ENCODE measurements around the gene SHF.

- no peak for TF ChIP-seq EZH2 (IDR thresholded peaks at IDR 0.05; ENCODE audit: borderline replicate concordance, insufficient read depth, low read depth, low read length, poor library complexity, severe bottlenecking)
- TF ChIP-seq CTCF (IDR thresholded peaks at IDR 0.05), result no peak
These were observed 37.0 kb upstream of the SHF start for GRCh38 chr15:45224621-45225217.

All from B cell (primary cell).